Tibial artery (tissue), 4 donors: ENCODE results near the gene SMIM35.

ENCODE experiments used
- DNase-seq, 2 donors: peaks; one replicate each; pipeline ENCODE4 v3.0.0-alpha.2; 2019
- H3K27ac ChIP-seq, 2 donors: fragments of 200-600 bp; sonication (generic) in 1 of 2; 1 replicate in 1 of 2; 2 replicates in 1 of 2; pipeline ENCODE4 v1.5.1; 2018 to 2019; ENCODE audit warnings: mild to moderate bottlenecking in 1 of 2
- H3K27me3 ChIP-seq, 2 donors: fragments of 200-600 bp; sonication (generic) in 1 of 2; one replicate each; pipeline versions ENCODE4 v1.5.1 to v1.6.0; 2016 to 2019
- H3K36me3 ChIP-seq, 3 donors: fragments of 200-600 bp; sonication (generic) in 2 of 3; one replicate each; pipeline ENCODE4 v1.5.1; 2016 to 2019; ENCODE audit warnings: mild to moderate bottlenecking in 2 of 3
- H3K4me1 ChIP-seq, 4 donors: fragments of 200-600 bp; sonication (generic) in 2 of 4; 1 replicate in 3 of 4; 2 replicates in 1 of 4; pipeline ENCODE4 v1.5.1; 2016 to 2019
- H3K4me3 ChIP-seq, 2 donors: fragments of 200-600 bp; sonication (generic) in 1 of 2; 1 replicate in 1 of 2; 2 replicates in 1 of 2; pipeline ENCODE4 v1.5.1; 2018 to 2019; ENCODE audit warnings: mild to moderate bottlenecking in 2 of 2
- H3K9me3 ChIP-seq, 3 donors: fragments of 200-600 bp; sonication (generic) in 1 of 3; one replicate each; pipeline ENCODE4 v1.5.1; 2016 to 2019
- CTCF ChIP-seq, 2 experiments: fragments of 200-600 bp in 1 of 2; fragments of 450-650 bp in 1 of 2; IDR thresholded peaks; one replicate each; pipeline ENCODE4 v1.5.1; 2017 to 2019; ENCODE audit warnings: antibody characterized with exemption in 2 of 2, mild to moderate bottlenecking in 1 of 2, moderate library complexity in 1 of 2
- intact Hi-C: fragments of 100-400 bp; cut with DNase I; formaldehyde crosslinking; loops from one replicate; pipeline ENCODE4 v1.15.0; 2023; ENCODE audit warnings: low total_unique reads

Gene SMIM35

GRCh38 chr11:118124929-118125535 lies 38.3 kb upstream of the SMIM35 start:
- Histone ChIP-seq H3K4me3 (no peak overlapping the region), H3K27ac (no peak overlapping the region), H3K27me3 (peaks cover 0 to 8% of the 10 kb centered on the region in 2 donors), H3K4me1 (peaks cover 0 to 4% (median 2%) of the 10 kb centered on the region in 4 donors), H3K9me3 (no peaks in the 10 kb centered on the region), H3K36me3 (no peaks in the 10 kb centered on the region)
- intact Hi-C loops, result no loop called here
- DNase-seq, result no peak
- TF ChIP-seq CTCF (IDR thresholded peaks at IDR 0.05), result no peak

- DNase-seq, result no peak
- H3K27ac ChIP-seq, result no peak overlapping the region
- no peaks in the 10 kb centered on the region for H3K36me3 ChIP-seq
- no peaks in the 10 kb centered on the region for H3K9me3 ChIP-seq
- intact Hi-C loops, result no loop called here
- H3K4me1 ChIP-seq, result no peaks in the 10 kb centered on the region
- no peak overlapping the region for H3K4me3 ChIP-seq
- no peak for TF ChIP-seq CTCF (IDR thresholded peaks at IDR 0.05)
- peaks cover 0 to 12% of the 10 kb centered on the region in 2 donors for H3K27me3 ChIP-seq
These were observed 34.0 kb upstream of the SMIM35 start for GRCh38 chr11:118120793-118121192.

- intact Hi-C loops, result no loop called here
- TF ChIP-seq CTCF (IDR thresholded peaks at IDR 0.05), result no peak
- no peak overlapping the region for H3K27ac ChIP-seq
- H3K9me3 ChIP-seq, result no peaks in the 10 kb centered on the region
- H3K4me1 ChIP-seq, result no peaks in the 10 kb centered on the region
- no peak overlapping the region for H3K4me3 ChIP-seq
- DNase-seq, result no peak
- H3K27me3 ChIP-seq, result peaks cover 0 to 21% of the 10 kb centered on the region in 2 donors
- no peaks in the 10 kb centered on the region for H3K36me3 ChIP-seq
These were observed 31.2 kb upstream of the SMIM35 start for GRCh38 chr11:118117790-118118601.

GRCh38 chr11:118115048-118115447 lies 28.3 kb upstream of the SMIM35 start:
- TF ChIP-seq CTCF (IDR thresholded peaks at IDR 0.05), result no peak
- Histone ChIP-seq H3K4me3 (no peak overlapping the region), H3K36me3 (no peaks in the 10 kb centered on the region)

GRCh38 chr11:118114266-118114665 lies 27.5 kb upstream of the SMIM35 start:
- intact Hi-C loops, result no loop called here
- H3K27me3 ChIP-seq, result peaks cover 0 to 24% of the 10 kb centered on the region in 2 donors
- DNase-seq, result peak in 1 of 2 donors; percentile 13
- no peak overlapping the region for H3K27ac ChIP-seq
- H3K4me1 ChIP-seq, result no peaks in the 10 kb centered on the region
- H3K9me3 ChIP-seq, result no peaks in the 10 kb centered on the region
- H3K4me3 ChIP-seq, result no peak overlapping the region
- no peak for TF ChIP-seq CTCF (IDR thresholded peaks at IDR 0.05)
- no peaks in the 10 kb centered on the region for H3K36me3 ChIP-seq

More at GRCh38 chr11:118115048-118115447, 28.3 kb upstream of the SMIM35 start:
- intact Hi-C loops, result no loop called here
- H3K9me3 ChIP-seq, result no peaks in the 10 kb centered on the region
- peaks cover 0 to 24% of the 10 kb centered on the region in 2 donors for H3K27me3 ChIP-seq
- no peak overlapping the region for H3K27ac ChIP-seq
- no peak for DNase-seq
- H3K4me1 ChIP-seq, result no peaks in the 10 kb centered on the region
